Measurements from ENCODE around the gene TAOK3.

DNA sequence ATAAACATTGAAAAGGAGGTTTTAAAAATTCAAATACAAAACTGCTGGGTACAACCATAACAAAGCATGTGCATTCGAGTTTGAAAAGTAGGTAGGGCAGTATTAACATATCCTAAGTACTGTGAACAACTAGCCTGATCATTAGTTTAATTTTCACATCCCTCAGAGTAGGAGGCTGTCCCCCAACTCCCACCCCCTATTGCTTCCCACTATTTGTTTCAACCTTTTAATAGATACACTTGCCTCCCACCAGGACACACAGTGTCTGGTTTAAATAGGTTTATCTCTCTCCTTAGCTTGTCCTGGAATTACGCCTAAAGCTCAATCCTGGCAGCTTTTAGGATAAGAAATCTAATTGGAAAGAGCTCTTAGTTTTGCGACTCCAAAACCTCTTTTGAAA is 2.1 kb downstream of the TAOK3 start:
- TF ChIP-seq POLR2A (IDR thresholded peaks at IDR 0.05) (no peak), EP300 (IDR thresholded peaks at IDR 0.05) (no peak)
- TF ChIP-seq, protein P1, sequence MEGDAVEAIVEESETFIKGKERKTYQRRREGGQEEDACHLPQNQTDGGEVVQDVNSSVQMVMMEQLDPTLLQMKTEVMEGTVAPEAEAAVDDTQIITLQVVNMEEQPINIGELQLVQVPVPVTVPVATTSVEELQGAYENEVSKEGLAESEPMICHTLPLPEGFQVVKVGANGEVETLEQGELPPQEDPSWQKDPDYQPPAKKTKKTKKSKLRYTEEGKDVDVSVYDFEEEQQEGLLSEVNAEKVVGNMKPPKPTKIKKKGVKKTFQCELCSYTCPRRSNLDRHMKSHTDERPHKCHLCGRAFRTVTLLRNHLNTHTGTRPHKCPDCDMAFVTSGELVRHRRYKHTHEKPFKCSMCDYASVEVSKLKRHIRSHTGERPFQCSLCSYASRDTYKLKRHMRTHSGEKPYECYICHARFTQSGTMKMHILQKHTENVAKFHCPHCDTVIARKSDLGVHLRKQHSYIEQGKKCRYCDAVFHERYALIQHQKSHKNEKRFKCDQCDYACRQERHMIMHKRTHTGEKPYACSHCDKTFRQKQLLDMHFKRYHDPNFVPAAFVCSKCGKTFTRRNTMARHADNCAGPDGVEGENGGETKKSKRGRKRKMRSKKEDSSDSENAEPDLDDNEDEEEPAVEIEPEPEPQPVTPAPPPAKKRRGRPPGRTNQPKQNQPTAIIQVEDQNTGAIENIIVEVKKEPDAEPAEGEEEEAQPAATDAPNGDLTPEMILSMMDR (IDR thresholded peaks at IDR 0.05), result no peak

All from suprapubic skin (tissue), 3 donors.